PFSK-1 (cell line): Measurements from ENCODE around the gene GALNT5.

Source experiments
- FOXP2 ChIP-seq: optimal IDR thresholded peaks from 2 replicates; pipeline ENCODE3; 2011; ENCODE audit warnings: borderline replicate concordance, control low read depth, inconsistent platforms; ENCODE audit not compliant: insufficient read depth; ENCODE audit errors: extremely low read length, extremely low read depth
- POLR2AphosphoS5 ChIP-seq: IDR thresholded peaks from 2 replicates; pipeline ENCODE4 v1.6.1; 2012; ENCODE audit warnings: low read depth, mild to moderate bottlenecking, control low read depth, low read length, moderate library complexity
- REST ChIP-seq, 2 experiments: IDR thresholded peaks; 2 replicates each; pipeline versions ENCODE4 v1.6.1 to v1.8.0; 2011 to 2012; ENCODE audit warnings: low read depth in 2 of 2, low read length in 2 of 2, control low read depth in 1 of 2, inconsistent platforms in 1 of 2, mild to moderate bottlenecking in 1 of 2, moderate library complexity in 1 of 2; ENCODE audit not compliant: insufficient read depth in 1 of 2
- SIN3A ChIP-seq: IDR thresholded peaks from 2 replicates; pipeline ENCODE4 v1.6.1; 2012; ENCODE audit warnings: mild to moderate bottlenecking, low read length, moderate library complexity, borderline replicate concordance; ENCODE audit not compliant: insufficient read depth
- TAF1 ChIP-seq: IDR thresholded peaks from 2 replicates; pipeline ENCODE4 v1.6.1; 2012; ENCODE audit warnings: low read length, control low read depth, borderline replicate concordance; ENCODE audit not compliant: insufficient read depth

GALNT5 gene

GRCh38 chr2:157220502-157220901 is 37.0 kb upstream of the GALNT5 start:
- TF ChIP-seq FOXP2 (no peak), POLR2AphosphoS5 (no peak), REST (IDR thresholded peaks at IDR 0.05; ENCODE audit: insufficient read depth in 1 of 2, low read depth in 2 of 2, low read length in 2 of 2) (no peak), TAF1 (no peak), SIN3A (no peak)

- TF ChIP-seq SIN3A: no peak
- TF ChIP-seq REST (IDR thresholded peaks at IDR 0.05; ENCODE audit: insufficient read depth in 1 of 2, low read depth in 2 of 2, low read length in 2 of 2): no peak
- no peak for TF ChIP-seq POLR2AphosphoS5
- TF ChIP-seq TAF1: no peak
- no peak for TF ChIP-seq FOXP2
Measured at GRCh38 chr2:157221394-157221988, 36.0 kb upstream of the GALNT5 start.

- no peak for TF ChIP-seq POLR2AphosphoS5
- no peak for TF ChIP-seq TAF1
- no peak for TF ChIP-seq FOXP2
- TF ChIP-seq REST (IDR thresholded peaks at IDR 0.05; ENCODE audit: insufficient read depth in 1 of 2, low read depth in 2 of 2, low read length in 2 of 2): no peak
- no peak for TF ChIP-seq SIN3A
Measured at GRCh38 chr2:157223624-157224205, 33.8 kb upstream of the GALNT5 start.

GRCh38 chr2:157227592-157227991 is 29.9 kb upstream of the GALNT5 start:
- TF ChIP-seq POLR2AphosphoS5 (no peak), SIN3A (no peak), TAF1 (no peak), REST (IDR thresholded peaks at IDR 0.05; ENCODE audit: insufficient read depth in 1 of 2, low read depth in 2 of 2, low read length in 2 of 2) (no peak), FOXP2 (no peak)

- TF ChIP-seq FOXP2 (no peak), SIN3A (no peak), REST (IDR thresholded peaks at IDR 0.05; ENCODE audit: insufficient read depth in 1 of 2, low read depth in 2 of 2, low read length in 2 of 2) (no peak), TAF1 (no peak), POLR2AphosphoS5 (no peak)
Measured at GRCh38 chr2:157228946-157229345, 28.6 kb upstream of the GALNT5 start.
